GM18517 (cell line): ENCODE data around the gene OOSP2.

ENCODE experiments used
- ATAC-seq: cut with Tn5 transposase; IDR thresholded peaks from one replicate; pipeline ENCODE4 v1.9.1; 2021; ENCODE audit warnings: mild to moderate bottlenecking, moderate library complexity; ENCODE audit not compliant: unreplicated experiment

Gene OOSP2

DNA sequence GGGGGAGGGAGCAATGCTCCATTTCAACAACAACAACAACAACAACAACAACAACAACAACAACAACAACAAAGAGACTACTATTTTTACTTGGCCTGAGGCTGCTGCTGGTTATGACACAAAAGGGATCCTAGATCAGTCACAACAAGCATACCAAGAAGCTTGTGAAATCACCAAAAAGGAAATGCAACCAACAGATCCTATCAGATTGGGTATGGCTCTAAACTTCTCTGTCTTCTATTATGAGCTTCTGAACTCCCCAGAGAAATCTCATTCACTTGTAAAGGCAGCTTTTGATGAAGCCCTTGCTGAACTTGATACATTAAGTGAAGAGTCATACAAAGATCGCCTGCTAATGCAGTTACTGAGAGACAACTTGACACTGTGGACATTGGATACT is 37.8 kb downstream of the OOSP2 start:
- no peak for ATAC-seq

- ATAC-seq = no peak
Measured at GRCh38 chr11:60078745-60079144, 38.5 kb downstream of the OOSP2 start.

DNA sequence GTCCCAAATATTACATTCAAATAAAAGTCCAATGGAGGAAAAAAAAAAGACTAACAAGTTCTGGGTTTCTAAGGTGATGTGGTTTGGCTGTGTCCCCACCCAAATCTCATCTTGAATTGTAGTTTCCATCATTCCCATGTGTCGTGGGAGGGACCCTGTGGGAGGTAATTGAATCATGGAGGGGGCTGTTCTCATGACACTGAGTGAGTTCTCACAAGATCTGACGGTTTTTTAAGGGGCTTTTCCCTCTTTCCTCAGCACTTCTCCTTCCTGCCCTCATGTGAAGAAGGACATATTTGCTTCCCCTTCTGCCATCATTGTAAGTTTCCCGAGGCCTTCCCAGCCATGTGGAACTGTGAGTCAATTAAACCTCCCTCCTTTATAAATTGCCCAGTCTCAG is 40.3 kb downstream of the OOSP2 start:
- ATAC-seq = no peak

- no peak for ATAC-seq
Measured at GRCh38 chr11:60084631-60085273, 44.5 kb downstream of the OOSP2 start.

GRCh38 chr11:60085909-60086308 is 45.7 kb downstream of the OOSP2 start:
- ATAC-seq = no peak

- ATAC-seq = no peak
Measured at GRCh38 chr11:60087239-60087638, 47.0 kb downstream of the OOSP2 start.

GRCh38 chr11:60088364-60088763 is 48.2 kb downstream of the OOSP2 start, which contains the start of gene MS4A2:
MS4A2 (plus strand) TSS chr11:60088664; CDS start chr11:60088766, 102 bp downstream.
- no peak for ATAC-seq

GRCh38 chr11:60095477-60096120 is 55.4 kb downstream of the OOSP2 start:
- no peak for ATAC-seq

DNA sequence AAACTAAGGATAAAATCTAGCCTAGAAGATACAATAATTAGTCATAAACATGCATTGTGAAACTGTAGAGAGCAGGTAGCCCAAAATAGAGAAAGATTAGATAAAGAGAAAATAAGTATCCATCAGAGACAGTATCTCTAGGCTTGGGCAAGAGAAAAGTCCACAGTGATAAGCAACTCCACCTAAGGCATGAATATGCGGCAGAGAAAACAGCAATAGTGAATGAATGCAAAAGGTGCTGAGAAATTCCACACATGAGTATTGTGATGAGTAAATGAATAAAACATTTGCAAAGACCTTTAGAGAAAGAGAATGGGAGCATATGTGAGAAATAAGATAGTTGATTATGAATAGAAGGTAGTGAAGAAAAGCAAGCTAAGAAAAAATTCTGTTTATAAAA is 57.0 kb downstream of the OOSP2 start:
- ATAC-seq = no peak
